Measurements from ENCODE around the gene RPS6KC1. TPM values are rescaled to one million over a fixed set of nuclear protein-coding genes. Genes with fewer than 3 reads are reported as not detected.
"Not testable (repeated sequence)": the region's sequence is repeated elsewhere in the genome, so short reads cannot be mapped to it uniquely, and the experiment has no call there.

Gene RPS6KC1
- total RNA-seq, 1 donor from 2014 or later, result 32.6 TPM

DNA sequence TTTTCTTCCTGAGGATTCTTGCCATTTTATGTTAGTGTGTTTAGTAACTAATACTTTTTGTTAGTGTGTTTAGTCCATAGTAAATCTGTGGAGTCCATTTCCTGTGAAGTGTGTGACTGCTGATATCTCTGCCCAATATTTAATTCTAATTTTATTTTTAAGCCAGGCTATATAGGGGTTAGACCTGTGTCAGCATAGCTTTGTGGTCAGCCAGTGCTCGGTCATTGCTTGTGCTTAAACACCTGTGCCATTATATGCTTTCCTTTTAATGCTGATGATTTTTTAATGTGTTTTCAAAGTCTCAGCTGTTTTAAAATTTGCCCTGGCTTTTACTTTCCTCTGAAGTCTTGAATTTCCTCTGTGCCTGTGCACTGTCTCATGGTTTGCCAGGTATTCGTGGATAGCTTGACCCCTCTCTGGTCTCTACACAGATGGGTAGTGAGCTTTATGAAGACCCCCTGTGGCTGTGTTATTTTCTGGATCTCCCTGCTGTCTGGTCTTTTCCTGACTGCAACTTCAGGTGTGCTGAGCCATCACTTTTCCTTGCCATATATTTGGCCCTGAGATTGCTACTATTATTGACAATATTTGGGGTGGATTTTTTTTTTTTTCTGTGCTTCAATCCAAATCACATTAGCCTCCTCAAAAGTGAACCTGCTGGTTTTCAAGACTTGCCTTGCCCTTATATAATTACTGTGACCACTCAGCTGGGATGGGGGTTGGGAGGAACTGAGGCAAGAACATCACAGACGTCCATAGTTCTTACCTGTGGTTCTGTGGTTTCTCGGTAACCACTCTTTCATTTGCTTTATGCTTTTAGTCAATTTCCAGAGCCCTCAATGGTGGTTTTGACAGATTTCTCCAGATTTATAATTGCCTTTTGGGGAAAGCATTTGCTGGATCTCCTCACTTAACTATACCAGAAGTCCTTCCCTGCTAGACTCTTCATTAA lies 59.6 kb downstream of the RPS6KC1 start:
- H3K9me3 Mint-ChIP-seq, result no peaks in the 10 kb centered on the region
- H3K36me3 Mint-ChIP-seq, result peaks cover 9% of the 10 kb centered on the region
- Histone ChIP-seq H3F3A (ENCODE audit: low read depth) (no peaks in the 10 kb centered on the region), H3K9ac (no peak overlapping the region), H3K79me2 (ENCODE audit: low read depth) (no peaks in the 10 kb centered on the region), H3K36me3 (no peaks in the 10 kb centered on the region), H3K4me2 (no peak overlapping the region), H2AFZ (replicated peaks) (no peak overlapping the region), H3K27me3 (no peaks in the 10 kb centered on the region), H3K4me3 (no peak overlapping the region), H3K4me1 (no peaks in the 10 kb centered on the region), H4K20me1 (ENCODE audit: low read depth) (no peaks in the 10 kb centered on the region), H3K27ac (no peak overlapping the region), H3K9me3 (ENCODE audit: low read depth) (no peaks in the 10 kb centered on the region)
- peaks cover 7% of the 10 kb centered on the region for H3K4me1 Mint-ChIP-seq
- H3K4me3 Mint-ChIP-seq, result no peak overlapping the region
- no peak for TF ChIP-seq EZH2phosphoT487 (IDR thresholded peaks at IDR 0.05)
- TF ChIP-seq, protein P1, sequence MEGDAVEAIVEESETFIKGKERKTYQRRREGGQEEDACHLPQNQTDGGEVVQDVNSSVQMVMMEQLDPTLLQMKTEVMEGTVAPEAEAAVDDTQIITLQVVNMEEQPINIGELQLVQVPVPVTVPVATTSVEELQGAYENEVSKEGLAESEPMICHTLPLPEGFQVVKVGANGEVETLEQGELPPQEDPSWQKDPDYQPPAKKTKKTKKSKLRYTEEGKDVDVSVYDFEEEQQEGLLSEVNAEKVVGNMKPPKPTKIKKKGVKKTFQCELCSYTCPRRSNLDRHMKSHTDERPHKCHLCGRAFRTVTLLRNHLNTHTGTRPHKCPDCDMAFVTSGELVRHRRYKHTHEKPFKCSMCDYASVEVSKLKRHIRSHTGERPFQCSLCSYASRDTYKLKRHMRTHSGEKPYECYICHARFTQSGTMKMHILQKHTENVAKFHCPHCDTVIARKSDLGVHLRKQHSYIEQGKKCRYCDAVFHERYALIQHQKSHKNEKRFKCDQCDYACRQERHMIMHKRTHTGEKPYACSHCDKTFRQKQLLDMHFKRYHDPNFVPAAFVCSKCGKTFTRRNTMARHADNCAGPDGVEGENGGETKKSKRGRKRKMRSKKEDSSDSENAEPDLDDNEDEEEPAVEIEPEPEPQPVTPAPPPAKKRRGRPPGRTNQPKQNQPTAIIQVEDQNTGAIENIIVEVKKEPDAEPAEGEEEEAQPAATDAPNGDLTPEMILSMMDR (IDR thresholded peaks at IDR 0.05), result no peak
- no peak for TF ChIP-seq EZH2 (IDR thresholded peaks at IDR 0.05)
- H3K27me3 Mint-ChIP-seq (ENCODE audit: insufficient read depth, low read depth), result no peaks in the 10 kb centered on the region
- DNase-seq (ENCODE audit: low spot score), result peak; percentile 2
- H3K27ac Mint-ChIP-seq, result no peak overlapping the region

DNA sequence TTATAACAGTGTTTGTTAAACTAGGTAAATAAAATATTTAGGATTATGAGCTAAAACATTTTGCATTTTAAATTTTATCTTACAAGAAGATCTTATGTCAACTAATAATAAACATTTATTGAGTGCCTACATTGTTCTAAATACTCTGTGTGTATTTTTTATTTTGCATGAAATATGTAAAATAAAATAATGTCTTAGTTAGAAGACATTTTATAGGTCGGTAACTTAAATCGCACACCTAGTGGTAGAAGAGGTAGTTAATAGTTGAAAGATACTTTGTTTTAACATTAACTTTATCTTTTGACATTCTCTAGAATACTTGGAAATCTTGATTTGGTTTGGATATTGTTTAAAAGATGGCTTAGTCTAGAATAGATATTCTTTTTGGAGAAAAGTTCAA lies 60.5 kb downstream of the RPS6KC1 start:
- Histone ChIP-seq H3K27me3 (no peaks in the 10 kb centered on the region), H3F3A (ENCODE audit: low read depth) (no peaks in the 10 kb centered on the region), H3K4me1 (no peaks in the 10 kb centered on the region), H3K27ac (no peak overlapping the region), H2AFZ (replicated peaks) (no peak overlapping the region), H4K20me1 (ENCODE audit: low read depth) (no peaks in the 10 kb centered on the region), H3K9ac (no peak overlapping the region), H3K4me3 (no peak overlapping the region), H3K79me2 (ENCODE audit: low read depth) (no peaks in the 10 kb centered on the region), H3K36me3 (no peaks in the 10 kb centered on the region), H3K4me2 (no peak overlapping the region), H3K9me3 (ENCODE audit: low read depth) (no peaks in the 10 kb centered on the region)
- TF ChIP-seq EZH2 (IDR thresholded peaks at IDR 0.05) (no peak), EZH2phosphoT487 (IDR thresholded peaks at IDR 0.05) (no peak)
- TF ChIP-seq, protein P1 (IDR thresholded peaks at IDR 0.05), result no peak
- Mint-ChIP-seq H3K4me1 (peaks cover 7% of the 10 kb centered on the region), H3K4me3 (no peak overlapping the region), H3K27ac (no peak overlapping the region), H3K36me3 (peaks cover 9% of the 10 kb centered on the region), H3K27me3 (ENCODE audit: insufficient read depth, low read depth) (no peaks in the 10 kb centered on the region), H3K9me3 (no peaks in the 10 kb centered on the region)
- DNase-seq (ENCODE audit: low spot score), result no peak

DNA sequence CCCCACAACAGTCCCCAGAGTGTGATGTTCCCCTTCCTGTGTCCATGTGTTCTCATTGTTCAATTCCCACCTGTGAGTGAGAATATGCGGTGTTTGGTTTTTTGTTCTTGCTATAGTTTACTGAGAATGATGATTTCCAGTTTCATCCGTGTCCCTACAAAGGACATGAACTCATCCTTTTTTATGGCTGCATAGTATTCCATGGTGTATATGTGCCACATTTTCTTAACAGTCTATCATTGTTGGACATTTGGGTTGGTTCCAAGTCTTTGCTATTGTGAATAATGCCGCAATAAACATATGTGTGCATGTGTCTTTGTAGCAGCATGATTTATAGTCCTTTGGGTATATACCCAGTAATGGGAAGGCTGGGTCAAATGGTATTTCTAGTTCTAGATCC lies 61.7 kb downstream of the RPS6KC1 start:
- H3K4me2 ChIP-seq; H3K4me1 Mint-ChIP-seq; H3K9me3 ChIP-seq (ENCODE audit: low read depth); DNase-seq (ENCODE audit: low spot score); H3K36me3 Mint-ChIP-seq; H3K4me3 Mint-ChIP-seq; H2AFZ ChIP-seq (replicated peaks); H3K4me1 ChIP-seq; H3F3A ChIP-seq (ENCODE audit: low read depth); H3K27me3 ChIP-seq; H3K79me2 ChIP-seq (ENCODE audit: low read depth); H3K9me3 Mint-ChIP-seq; H3K36me3 ChIP-seq; H3K4me3 ChIP-seq; H3K9ac ChIP-seq; H3K27me3 Mint-ChIP-seq (ENCODE audit: insufficient read depth, low read depth); H4K20me1 ChIP-seq (ENCODE audit: low read depth); H3K27ac ChIP-seq; H3K27ac Mint-ChIP-seq: not testable (repeated sequence)

DNA sequence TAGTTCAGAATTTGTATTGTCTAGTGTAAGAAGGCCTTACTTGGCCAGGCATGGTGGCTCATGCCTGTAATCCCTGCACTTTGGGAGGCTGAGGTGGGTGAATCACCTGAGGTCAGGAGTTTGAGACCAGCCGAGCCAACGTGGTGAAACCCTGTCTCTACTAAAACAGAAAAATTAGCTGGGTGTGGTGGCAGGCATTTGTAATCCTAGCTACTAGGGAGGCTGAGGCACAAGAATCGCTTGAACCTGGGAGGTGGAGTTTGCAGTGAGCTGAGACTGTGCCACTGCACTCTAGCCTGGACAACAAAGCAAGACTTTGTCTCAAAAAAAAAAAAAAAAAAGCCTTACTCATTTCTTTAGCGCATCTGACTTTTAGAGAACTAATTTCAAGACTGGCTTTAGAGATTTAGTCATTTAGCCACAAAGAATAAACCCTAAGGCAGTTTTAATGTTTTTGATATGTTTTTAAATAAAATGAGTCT lies 66.7 kb downstream of the RPS6KC1 start:
- H3K27me3 ChIP-seq; DNase-seq (ENCODE audit: low spot score); H3K36me3 Mint-ChIP-seq; H3K9ac ChIP-seq; H3K27ac ChIP-seq; H3K79me2 ChIP-seq (ENCODE audit: low read depth); H3K4me3 Mint-ChIP-seq; H3K4me2 ChIP-seq; H4K20me1 ChIP-seq (ENCODE audit: low read depth); H3K27ac Mint-ChIP-seq; H3K4me1 Mint-ChIP-seq; H3K9me3 ChIP-seq (ENCODE audit: low read depth); H3K9me3 Mint-ChIP-seq; H2AFZ ChIP-seq (replicated peaks); H3K36me3 ChIP-seq; H3K4me1 ChIP-seq; H3F3A ChIP-seq (ENCODE audit: low read depth); H3K27me3 Mint-ChIP-seq (ENCODE audit: insufficient read depth, low read depth); H3K4me3 ChIP-seq: not testable (repeated sequence)
